Hypothalamus (tissue), 51 donors: ENCODE results near the gene TOLLIP.

Experiments used
- DNase-seq, 51 donors: peaks; one replicate each; lab custom pipeline; 2025; lab: John Stamatoyannopoulos, UW

The TOLLIP gene

DNA sequence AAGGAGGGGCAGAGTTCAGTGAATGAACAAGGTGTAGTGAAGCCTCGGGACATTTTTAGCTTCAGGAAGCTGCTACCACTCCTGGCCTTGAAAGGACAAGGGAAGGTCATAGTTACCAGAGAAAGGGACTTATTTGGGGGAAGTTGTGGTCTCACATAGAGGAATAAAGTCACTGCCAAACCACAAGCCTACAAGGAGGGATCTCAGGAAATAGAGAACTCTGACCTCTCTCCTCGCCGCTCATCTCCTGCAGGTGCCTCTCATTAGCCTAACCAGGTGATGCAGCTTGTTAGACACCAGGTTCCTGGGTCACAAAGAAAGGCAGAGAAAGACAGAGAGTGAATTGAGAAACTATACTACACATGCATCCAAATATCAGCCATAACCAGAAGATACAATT is 14.3 kb upstream of the TOLLIP start:
- DNase-seq, result no peak

DNA sequence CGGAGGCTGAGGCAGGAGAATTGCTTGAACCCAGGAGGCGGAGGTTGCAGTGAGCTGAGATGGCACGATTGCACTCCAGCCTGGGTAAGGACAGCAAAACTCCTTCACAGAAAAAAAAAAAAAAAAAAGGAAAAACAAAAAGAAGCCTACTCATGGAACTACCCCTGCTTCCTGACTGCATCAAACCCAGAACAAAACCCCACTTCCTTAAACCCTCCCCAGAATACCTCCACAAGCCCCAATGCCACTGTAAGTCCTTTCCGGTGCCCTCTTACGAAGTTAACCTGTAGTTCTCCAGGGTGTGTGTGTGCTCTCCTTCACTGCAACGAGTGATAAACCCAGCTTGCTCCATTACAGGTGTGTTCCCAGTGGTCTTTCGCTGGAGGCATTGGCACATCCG is 8.6 kb upstream of the TOLLIP start:
- no peak for DNase-seq

DNA sequence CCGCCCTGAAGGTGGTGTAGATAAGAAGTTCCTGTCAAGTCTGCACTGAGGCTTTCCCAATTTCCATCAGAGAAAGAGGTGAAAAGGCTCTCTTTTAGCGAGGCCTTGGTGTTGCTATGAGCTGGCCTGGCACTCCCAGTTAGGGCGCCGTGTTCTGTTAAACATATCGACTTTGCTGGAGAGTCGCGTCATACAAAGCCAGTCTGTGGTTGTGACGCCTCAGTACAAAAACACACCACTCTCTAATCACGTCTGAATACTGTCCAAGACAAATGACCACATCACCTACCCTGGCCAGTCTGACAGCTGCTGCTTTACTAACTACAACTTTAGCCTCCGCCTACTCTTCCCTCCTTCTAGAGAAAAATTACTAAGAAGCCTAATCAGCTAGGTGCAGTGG is 8.0 kb upstream of the TOLLIP start:
- DNase-seq, result no peak

DNA sequence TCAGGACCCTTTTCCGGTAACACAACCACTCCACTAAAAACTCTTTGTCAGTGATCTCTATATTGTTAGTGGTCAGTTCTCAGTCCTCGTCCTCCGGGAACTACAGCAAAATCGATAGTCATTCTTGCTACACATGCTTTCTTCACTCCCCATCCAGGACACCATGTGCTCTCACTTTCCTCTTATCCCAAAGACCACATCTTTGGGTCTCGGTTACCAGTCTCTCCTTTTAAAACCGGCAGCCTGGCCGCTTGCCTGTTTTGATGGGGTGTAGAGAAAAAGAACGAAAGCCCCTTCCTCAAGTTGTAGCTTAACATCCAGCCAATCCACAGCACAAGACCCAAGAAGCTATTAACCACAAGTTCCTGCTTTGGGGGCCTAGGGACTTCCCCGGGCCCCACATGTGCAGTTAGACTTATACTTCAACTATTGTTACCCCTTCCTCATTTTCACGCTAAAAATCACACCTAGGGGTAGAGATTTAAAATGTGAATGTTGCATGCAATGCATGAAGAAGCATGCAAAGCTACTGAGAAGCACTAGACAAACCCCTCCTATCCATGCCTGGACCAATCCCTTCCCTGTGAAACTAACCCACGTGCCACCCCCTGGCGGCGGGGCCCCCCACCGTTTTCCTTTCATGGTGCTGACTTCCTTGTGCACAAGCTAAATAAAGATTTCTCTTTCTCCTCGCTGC is 1.5 kb upstream of the TOLLIP start:
- no peak for DNase-seq

DNA sequence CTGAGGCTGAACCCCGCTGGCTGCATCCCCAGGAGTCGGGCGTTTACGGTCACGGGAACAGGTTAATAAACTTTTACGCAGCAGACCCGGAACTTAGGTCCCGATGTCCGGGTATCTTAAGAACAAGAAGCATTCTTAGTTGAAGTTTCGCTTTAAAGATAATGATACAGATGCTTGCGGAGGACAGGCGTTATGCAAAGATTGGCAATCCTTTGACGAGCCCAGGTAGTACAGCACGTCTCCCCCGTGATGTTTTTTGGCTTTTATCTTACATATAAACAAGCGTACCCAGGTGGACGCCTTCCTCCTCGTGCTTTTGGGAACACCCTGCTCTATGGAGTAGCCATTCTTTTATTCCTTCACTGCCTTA is 871 bp upstream of the TOLLIP start:
- DNase-seq, result no peak

DNA sequence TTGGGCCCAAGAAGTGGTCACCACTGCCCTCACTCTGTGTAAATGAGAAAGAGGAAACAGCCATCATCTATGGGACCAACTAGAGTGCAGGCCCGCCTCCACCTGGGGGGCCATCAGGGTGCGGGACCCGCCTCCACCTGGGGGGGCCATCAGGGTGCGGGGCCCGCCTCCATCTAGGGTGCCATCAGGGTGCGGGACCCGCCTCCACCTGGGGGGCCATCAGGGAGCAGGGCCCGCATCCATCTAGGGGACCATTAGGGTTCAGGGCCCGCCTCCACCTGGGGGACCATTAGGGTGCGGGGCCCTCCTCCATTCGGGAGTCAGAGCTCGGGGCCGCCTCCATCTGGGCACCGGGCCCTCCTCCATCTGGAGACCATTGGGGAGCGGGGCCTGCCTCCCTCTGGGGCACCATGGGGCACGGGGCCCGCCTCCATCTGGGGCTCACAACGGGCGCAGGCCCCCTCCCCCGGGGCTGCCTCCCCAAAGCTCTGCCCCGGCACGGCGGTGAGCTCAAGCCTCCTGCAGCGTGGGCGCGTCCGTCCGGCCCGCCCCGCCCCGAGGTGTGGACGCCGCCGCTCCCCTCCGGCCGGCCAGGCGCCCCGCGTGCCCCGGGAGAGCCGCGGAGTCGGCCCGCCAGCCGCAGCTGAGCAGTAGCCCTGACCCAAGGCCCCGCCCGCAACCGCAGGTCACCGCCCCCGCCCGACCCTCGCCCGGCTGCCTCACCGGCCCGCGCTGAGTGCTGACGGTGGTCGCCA is 512 bp downstream of the TOLLIP start:
- DNase-seq, result no peak

DNA sequence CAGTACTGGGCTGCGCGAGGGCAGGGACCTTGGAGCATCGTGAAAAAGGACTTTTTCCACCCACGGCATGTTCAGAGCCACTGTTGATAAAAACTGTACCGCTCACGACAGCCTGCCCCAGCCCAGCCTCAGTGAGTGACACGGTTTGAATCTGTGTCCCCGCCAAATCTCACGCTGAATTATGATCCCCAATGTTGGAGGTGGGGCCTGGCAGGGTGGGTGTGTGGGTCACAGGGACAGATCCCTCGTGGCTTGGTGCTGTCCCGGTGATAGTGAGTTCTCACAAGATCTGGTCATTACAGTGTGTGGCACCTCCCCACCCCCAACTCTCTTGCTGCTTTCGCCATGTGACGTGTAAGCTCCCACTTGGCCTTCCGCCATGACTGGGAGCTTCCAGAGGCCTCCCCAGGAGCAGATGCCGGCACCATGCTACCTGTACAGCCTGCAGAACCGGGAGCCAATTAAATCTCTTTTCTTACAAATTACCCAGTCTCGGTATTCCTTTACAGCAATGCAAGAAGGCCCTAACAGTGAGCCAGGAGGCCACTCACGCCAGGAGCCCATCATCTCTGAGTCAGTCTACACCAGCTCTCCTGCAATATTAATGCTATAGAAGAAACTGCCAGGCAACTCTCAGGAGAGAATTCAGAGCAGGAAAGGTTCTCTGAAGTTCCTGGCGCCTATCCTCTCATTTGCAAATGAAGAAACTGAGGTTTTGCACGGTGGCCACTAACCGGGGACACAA is 1.3 kb downstream of the TOLLIP start:
- DNase-seq, result no peak

DNA sequence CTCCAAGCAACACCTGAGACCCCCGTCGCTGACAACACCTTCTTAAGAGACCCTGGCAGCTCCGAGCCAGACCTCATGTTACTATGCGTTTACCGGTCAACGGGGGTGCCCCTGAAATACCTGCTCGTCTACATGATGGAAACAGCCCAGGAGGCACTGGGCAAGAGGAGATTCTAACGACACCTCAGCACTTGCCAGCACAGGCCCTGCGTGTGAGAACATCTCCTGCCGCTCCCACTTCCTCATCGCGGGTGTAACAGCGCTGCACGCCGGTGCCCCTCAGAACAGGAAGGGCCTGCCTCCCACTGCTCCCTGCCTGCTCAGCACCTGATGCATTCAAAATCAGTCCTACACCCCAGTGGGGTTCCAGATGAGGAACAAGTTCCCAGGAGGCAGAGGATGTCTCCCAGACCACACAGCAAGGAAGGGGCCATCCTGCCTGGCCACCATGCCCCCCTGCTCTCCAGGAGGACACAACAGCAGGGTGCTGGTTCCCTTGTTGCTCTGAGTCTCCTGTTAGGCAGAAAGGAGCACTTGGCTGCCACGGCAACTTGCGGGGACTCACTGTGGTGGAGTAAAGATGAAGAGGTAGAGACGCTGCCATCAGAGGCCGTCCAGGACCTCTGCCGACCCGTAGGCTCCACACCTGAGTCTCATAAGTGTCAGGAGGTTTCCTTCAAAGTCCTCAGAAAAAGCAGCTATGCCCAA is 2.1 kb downstream of the TOLLIP start:
- no peak for DNase-seq

DNA sequence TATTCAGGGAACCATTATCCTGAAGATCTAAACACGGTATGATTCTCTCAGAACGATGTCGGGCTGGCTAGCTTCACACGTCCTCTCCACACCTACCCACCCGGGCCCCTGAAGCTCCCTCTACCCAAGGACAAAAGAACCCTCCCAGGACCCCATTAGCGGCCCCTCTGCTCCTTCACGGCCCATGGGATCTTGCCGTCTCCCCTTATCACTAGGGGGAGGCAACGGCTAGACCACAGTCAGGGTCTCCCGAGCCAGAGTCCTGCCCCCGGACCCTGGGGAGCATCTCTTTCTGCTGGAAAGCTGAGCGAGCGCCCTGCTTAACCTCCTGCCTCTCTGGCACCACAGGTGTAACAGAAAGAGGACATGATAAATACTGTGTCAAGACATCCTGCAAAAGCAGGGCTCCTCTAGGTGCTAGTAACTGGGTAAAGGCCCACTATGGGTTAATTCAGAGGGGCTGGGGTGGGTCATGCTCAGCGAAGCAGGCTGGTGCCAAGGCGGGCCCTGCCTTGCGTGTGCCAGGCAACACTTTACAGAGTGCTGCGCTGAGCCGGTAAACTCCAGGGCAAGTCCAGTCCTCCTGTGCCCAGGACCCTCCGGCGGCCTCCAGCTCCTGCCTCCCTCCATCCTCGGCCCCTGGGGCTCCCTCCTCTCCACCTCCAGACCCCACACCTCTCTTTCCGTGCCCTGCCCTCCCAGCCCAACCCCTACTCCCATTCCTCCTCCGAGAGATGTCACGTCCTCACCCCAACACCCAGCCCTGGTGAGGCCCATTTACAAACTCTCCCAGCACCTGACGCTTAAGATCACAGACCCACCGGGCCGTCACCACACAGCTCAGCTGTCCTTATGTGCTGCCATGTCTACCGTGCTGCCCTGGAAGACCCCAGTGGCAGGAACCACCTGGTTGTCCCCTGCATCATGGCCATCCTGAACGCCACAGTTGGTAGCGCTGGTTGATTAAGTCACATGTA is 3.0 kb downstream of the TOLLIP start:
- no peak for DNase-seq

DNA sequence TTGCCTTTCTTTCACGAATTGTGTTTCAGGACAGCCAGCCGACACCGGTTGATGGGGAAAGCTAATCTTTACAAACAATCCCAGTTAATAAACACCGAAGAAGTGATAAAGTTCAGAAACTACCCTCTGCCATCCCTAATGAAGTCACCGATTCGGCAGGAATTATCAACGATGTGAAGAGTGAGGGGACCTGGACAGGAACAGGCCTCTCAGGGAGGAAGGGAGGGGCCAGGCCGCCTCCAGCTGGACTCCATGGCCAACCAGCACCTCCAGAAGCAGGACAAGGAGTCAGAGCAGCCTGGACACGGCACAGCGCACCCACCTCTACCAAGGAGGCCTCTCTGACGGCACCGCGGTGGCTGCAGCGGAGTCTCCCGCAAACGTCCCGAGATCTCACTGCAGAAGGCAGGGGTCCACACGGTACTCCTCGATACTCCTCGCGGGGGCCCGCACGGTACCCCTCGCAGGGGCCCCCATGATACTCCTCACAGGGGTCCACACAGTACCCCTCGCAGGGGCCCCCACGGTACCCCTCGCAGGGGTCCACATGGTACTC is 3.9 kb downstream of the TOLLIP start:
- DNase-seq, result no peak

DNA sequence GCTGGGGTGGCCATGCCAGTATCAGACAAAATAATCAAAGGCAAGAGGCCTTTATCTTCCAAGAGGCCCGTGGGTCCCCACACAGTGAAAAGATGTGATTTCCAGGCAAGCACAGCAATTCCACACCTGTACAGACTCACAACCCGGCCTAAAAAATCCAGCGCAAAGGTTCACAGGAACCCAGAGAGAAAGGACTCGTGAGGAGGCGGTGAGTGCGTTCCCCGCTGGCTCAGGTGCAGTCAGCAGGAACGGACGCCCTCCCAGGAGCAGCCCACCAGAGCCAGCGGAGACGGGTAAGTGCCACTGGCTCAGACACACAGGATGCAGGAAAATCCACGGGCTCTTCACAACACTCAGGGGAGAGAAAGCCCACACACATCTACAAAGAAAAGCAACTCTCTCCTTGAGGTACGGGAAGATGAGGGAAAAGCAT is 4.4 kb downstream of the TOLLIP start:
- no peak for DNase-seq

DNA sequence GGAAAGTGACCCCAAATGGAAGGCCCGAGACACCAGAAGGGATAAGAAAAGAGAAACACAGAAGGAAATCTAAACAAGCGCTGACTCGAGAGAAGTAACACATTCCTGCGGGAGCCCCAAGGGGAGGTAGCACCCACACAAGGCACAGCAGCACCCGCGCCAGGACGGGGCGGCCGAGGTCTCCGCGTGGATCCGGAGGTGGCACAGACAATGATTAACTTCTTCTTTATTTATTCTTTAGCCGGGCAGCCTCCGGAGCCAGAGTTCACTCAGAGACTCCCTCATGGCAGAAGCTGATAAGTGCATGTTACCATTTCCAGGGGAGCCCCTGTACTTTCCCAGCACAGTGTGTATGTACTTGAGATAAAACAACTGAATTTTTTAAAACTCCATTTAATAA is 5.1 kb downstream of the TOLLIP start:
- no peak for DNase-seq

DNA sequence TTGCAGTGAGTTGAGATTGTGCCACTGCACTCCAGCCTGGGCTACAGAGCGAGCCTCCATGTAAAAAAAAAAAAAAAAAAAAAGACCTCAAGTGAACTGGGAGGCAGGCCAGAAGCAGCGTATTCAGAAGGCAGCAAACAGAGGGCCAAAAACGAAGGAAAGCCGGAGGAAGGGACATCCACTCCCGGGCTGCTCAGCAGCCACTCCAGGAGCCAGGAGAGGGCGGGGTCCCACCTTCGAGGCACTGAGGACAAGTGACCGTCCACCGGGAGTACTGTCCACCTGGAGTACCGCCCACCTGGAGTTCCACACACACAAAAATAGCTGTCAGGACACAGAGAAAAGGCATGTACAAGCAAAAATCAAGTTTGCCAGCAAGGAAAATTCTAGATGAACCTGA is 5.5 kb downstream of the TOLLIP start:
- DNase-seq, result peak in 5 of 51 donors; percentile 10 to 53 (median 25)

DNA sequence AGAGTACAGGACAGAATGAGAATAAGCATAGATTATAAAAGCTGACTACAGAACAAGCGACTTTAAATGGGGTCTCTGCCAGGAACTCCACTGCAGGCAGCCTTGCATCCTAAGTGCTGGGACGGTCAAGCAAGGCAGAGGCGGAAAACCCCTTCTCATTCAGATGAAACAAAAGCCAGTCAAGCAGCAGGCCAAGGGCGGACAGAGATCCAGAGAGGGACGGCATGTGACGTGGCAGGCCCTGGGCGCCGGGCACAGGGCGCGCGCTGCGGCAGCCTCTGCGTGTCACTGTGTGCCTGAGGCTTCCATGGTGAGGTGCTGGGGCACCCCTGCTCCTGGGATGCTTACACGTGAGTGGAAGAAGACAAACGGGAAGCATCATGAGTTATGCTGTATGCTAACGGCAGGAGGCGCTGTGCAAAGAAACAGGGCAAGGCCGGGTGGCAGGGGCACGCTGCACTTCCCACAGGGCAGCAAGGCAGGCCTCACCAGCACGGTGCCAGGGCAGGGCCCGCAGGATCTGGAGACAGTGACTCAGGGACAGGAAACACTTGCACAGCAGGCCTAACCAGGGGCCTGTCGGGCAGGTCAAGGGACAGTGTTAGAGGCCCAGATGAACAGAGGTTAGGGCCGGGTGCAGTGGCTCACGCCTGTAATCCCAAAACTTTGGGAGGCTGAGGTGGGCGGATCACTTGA is 6.2 kb downstream of the TOLLIP start:
- peak in 28 of 51 donors; percentile 36 to 82 (median 58) for DNase-seq

DNA sequence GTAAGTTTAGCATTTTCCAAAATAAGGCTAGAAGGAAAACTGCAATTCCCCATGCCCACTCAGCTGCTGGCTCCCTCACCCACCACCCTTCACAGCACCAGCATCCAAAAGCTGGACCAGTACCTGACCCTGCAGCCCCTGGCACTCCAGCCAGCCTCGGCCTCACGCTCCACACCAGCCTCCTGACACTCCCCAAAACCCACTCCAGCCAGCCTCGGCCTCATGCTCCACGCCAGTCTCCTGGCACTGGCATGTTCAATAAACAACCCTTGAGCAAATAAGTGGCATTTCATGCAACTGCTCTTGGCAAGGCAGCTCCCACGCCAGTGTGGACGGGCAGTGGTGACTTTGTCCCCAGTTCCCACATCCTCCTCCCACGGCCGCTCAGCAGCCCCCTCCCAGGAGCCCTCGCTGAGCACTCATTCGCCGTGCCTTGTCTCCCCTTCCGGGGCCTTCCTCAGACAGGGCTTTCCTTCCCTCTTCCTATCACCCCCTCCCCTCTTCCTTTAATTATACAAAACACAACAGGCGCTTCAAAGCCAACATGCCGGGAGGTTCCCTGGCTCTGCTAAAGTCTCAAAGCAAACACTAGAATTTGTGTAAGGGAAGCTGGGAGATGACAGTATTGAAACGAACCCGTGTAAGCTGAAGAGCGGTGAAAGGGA is 6.8 kb downstream of the TOLLIP start:
- DNase-seq, result peak in 1 of 51 donors; percentile 37

DNA sequence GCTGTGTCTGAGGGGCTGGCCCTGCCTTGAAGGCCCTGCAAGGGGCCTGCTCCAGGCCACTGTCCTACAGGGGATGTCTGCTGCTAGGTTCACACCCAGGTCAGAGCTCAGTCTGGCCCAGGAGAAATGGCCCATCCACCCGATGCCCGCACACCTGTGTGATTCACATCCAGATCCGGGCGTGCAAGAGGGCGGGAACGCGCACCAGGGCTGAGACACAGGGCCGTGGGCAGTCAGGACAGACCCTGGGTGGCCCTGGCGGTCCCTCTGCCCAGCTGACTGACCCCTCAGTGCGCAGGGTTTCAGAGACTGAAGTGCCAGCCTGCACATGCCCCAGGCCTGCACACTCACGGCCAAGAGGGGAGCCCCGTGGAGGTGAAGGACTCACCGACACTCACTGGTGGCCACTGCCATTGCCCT is 7.4 kb downstream of the TOLLIP start:
- no peak for DNase-seq

DNA sequence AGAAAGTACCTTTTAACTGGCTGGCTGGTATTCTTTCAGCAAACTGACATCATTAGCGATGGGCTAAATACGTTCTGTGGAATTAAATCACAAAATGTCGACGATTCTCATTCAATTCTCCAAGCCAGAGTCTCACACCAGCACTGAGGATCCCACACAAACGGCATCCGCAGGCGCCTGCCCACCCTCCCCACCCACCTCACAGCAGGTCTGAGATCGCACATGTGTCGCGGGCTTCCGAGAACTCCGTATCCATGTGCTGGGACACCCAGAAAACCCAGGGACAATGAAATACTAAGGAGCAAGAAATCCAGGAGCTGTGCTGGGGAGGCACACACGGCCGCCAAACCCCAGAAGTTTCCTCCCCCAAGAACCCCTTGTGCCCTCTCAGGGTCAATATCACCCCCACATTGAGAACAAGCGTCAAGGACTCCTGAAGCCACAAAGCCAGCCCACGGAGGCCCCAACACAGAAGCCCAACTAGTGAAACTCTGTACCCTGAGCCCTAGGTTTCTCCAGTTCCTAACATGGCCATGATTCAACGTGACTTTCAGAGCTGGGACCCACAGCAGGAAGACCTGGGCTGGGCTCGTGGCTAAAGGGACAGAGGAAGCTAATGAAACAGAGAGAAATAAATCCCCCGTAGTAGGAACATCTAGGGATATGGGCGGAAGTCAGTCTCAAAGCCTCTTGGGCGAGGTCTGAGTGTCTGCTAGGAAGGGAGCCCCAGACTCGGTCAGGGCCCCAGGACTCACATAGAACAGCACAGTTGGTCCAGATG is 8.0 kb downstream of the TOLLIP start:
- DNase-seq, result peak in 1 of 51 donors; percentile 17
